ENCODE data around the gene DDX39B. TPM values are rescaled to one million over a fixed set of nuclear protein-coding genes. Genes with fewer than 3 reads are reported as not detected.
A peak's percentile ranks its signal among the peaks of the same experiment; 100 is the strongest.

Gene DDX39B
- total and polyA plus RNA-seq, 2 of the 8 experiments (the other 6 are each of a cell fraction or from before 2014, with no cell fraction given) = 780 to 1,164 TPM

- TF ChIP-seq KDM1A (IDR thresholded peaks at IDR 0.05; ENCODE audit: borderline replicate concordance, low read length) (peak; percentile 88), HDAC6 (IDR thresholded peaks at IDR 0.05; ENCODE audit: low read depth, low read length) (no peak), TEAD4 (IDR thresholded peaks at IDR 0.05; ENCODE audit: low read depth, low read length) (no peak), POLR2A (IDR thresholded peaks at IDR 0.05; ENCODE audit: control extremely low read depth in 1 of 2, low read depth in 2 of 2, low read length in 2 of 2) (0 out of 3 replicates have a peak, but pooled peaks of 1 of the 2 experiments have one; percentile 83), NRF1 (IDR thresholded peaks at IDR 0.05; ENCODE audit: low read depth, low read length) (no peak), CTBP2 (IDR thresholded peaks at IDR 0.05; ENCODE audit: borderline replicate concordance, insufficient read depth, insufficient read length, low read length) (peak; percentile 83), SP1 (IDR thresholded peaks at IDR 0.05; ENCODE audit: low read depth, low read length) (peak; percentile 90), TAF7 (optimal IDR thresholded peaks at IDR 0.05; ENCODE audit: borderline replicate concordance, low read depth, low read length) (peak; percentile 54), GABPA (IDR thresholded peaks at IDR 0.05; ENCODE audit: borderline replicate concordance, insufficient read depth, low read length) (peak; percentile 81; the same call in 1 of the 2 replicates), SP2 (IDR thresholded peaks at IDR 0.05; ENCODE audit: low read length) (no peak), CHD2 (IDR thresholded peaks at IDR 0.05; ENCODE audit: low read length) (peak; percentile 68), USF2 (IDR thresholded peaks at IDR 0.05; ENCODE audit: low read length) (no peak), CBX5 (IDR thresholded peaks at IDR 0.05; ENCODE audit: low read depth, low read length) (no peak), KDM5A (IDR thresholded peaks at IDR 0.05; ENCODE audit: low read length) (peak; percentile 81), SIN3A (conservative IDR thresholded peaks at IDR 0.05 in 1 of 2, IDR thresholded peaks at IDR 0.05 in 1 of 2; ENCODE audit: low read depth in 1 of 2, low read length in 2 of 2) (peak; percentile 96 to 99), YY1 (IDR thresholded peaks at IDR 0.05; ENCODE audit: low read depth, low read length) (peak; percentile 87), ASH2L (IDR thresholded peaks at IDR 0.05; ENCODE audit: low read length) (no peak), ATF3 (IDR thresholded peaks at IDR 0.05; ENCODE audit: insufficient read depth, low read depth, low read length) (0 out of 2 replicates have a peak, but pooled peaks have one; percentile 26), MAFK (IDR thresholded peaks at IDR 0.05; ENCODE audit: low read depth, low read length) (no peak; the same call in 1 of the 2 replicates), SIX5 (IDR thresholded peaks at IDR 0.05; ENCODE audit: low read depth, low read length) (no peak), BACH1 (IDR thresholded peaks at IDR 0.05; ENCODE audit: low read length) (no peak)
- TF ChIP-seq, protein P1, sequence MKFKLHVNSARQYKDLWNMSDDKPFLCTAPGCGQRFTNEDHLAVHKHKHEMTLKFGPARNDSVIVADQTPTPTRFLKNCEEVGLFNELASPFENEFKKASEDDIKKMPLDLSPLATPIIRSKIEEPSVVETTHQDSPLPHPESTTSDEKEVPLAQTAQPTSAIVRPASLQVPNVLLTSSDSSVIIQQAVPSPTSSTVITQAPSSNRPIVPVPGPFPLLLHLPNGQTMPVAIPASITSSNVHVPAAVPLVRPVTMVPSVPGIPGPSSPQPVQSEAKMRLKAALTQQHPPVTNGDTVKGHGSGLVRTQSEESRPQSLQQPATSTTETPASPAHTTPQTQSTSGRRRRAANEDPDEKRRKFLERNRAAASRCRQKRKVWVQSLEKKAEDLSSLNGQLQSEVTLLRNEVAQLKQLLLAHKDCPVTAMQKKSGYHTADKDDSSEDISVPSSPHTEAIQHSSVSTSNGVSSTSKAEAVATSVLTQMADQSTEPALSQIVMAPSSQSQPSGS (IDR thresholded peaks at IDR 0.05; ENCODE audit: low read length) = 0 out of 2 replicates have a peak, but pooled peaks have one; percentile 21
These were observed 4.6 kb upstream of the DDX39B start, which contains the start of gene ATP6V1G2 (continued) for GRCh38 chr6:31546339-31546957.

Data from H1 (cell line).